Activated naive CD4-positive, alpha-beta T cell treated with anti-CD3 and anti-CD28 coated beads, Interleukin-2, amount 50 U/mL, for 16 hours (primary cell): ENCODE data around the gene GPN2.
"Not testable (repeated sequence)": the region's sequence is repeated elsewhere in the genome, so short reads cannot be mapped to it uniquely, and the experiment has no call there.

Experiments used
- DNase-seq: peaks from one replicate; pipeline ENCODE4 v3.0.0-alpha.2; 2020

Gene GPN2

GRCh38 chr1:26856604-26857469 is 33.2 kb downstream of the GPN2 start:
- no peak for DNase-seq

- no peak for DNase-seq
These were observed 33.9 kb downstream of the GPN2 start for GRCh38 chr1:26856181-26856580.

GRCh38 chr1:26855636-26856035 is 34.4 kb downstream of the GPN2 start:
- DNase-seq = no peak

- no peak for DNase-seq
These were observed 35.2 kb downstream of the GPN2 start for GRCh38 chr1:26854906-26855305.

GRCh38 chr1:26853600-26853999 is 36.5 kb downstream of the GPN2 start:
- DNase-seq = no peak

- peak; percentile 81 for DNase-seq
These were observed 36.9 kb downstream of the GPN2 start for GRCh38 chr1:26853156-26853555.

- no peak for DNase-seq
These were observed 37.4 kb downstream of the GPN2 start for GRCh38 chr1:26852701-26853100.

- DNase-seq = no peak
These were observed 38.9 kb downstream of the GPN2 start for GRCh38 chr1:26851106-26851684.

- DNase-seq = no peak
These were observed 40.9 kb downstream of the GPN2 start for GRCh38 chr1:26848941-26849774.

- DNase-seq = no peak
These were observed 41.6 kb downstream of the GPN2 start for GRCh38 chr1:26848499-26848898.

- DNase-seq = not testable (repeated sequence)
These were observed 42.3 kb downstream of the GPN2 start for GRCh38 chr1:26847826-26848225.

- no peak for DNase-seq
These were observed 45.5 kb downstream of the GPN2 start for GRCh38 chr1:26844424-26845196.

- no peak for DNase-seq
These were observed 50.3 kb downstream of the GPN2 start for GRCh38 chr1:26839779-26840178.

GRCh38 chr1:26839339-26839722 is 50.8 kb downstream of the GPN2 start:
- DNase-seq = no peak

- DNase-seq = no peak
These were observed 51.4 kb downstream of the GPN2 start for GRCh38 chr1:26838474-26839338.

- not testable (repeated sequence) for DNase-seq
These were observed 52.4 kb downstream of the GPN2 start for GRCh38 chr1:26837665-26838064.

GRCh38 chr1:26833432-26834405 is 56.4 kb downstream of the GPN2 start:
- peak; percentile 78 for DNase-seq

- no peak for DNase-seq
These were observed 57.7 kb downstream of the GPN2 start for GRCh38 chr1:26832249-26832960.

- DNase-seq = no peak
These were observed 58.4 kb downstream of the GPN2 start for GRCh38 chr1:26831546-26832248.
